GM19239 (cell line): ENCODE results near the gene PLEKHM2.

Experiments used
- DNase-seq: peaks from one replicate; pipeline ENCODE4 v3.0.0; 2011; ENCODE audit warnings: low spot score; ENCODE audit not compliant: insufficient read length
- FAIRE-seq: peaks from 2 replicates; lab custom pipeline; 2011; peaks lifted over from hg19 to GRCh38; lab: Jason Lieb, UNC

PLEKHM2 gene

DNA sequence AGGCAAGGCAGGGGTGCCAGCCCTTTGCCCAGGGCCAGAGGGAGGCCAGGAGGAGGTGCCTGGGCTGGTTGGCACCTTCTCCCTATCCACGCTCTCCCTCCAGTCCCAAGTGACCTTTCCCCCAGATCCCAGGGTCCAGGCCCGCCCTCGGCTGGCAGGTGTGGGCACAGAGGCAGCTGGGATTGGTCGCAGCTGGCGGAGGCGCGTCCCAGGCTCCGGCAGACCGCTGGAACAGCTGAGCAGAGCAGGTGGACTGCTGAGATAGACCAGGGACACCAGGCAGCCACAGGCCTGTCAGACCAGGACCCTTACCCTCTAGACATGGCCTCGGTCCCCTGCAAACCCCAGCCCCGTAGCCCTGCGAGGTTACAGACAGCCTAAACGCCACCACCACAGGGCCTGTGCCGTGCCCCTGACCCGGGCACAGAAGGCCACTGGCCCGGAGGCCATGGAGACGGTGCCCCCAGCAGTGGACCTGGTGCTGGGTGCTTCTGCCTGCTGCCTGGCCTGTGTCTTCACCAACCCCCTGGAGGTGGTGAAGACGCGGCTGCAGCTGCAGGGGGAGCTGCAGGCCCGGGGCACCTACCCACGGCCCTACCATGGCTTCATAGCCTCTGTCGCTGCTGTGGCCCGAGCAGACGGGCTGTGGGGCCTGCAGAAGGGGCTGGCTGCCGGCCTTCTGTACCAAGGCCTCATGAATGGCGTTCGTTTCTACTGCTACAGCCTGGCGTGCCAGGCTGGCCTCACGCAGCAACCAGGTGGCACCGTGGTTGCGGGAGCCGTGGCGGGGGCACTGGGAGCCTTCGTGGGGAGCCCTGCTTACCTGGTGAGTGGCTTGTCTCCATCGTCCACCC, 52.1 kb downstream of the PLEKHM2 start, which contains the start of gene SLC25A34:
TSS of gene SLC25A34 (plus strand) at position 221 of the 854 bp plus-strand sequence. CDS start at position 449, 228 bp downstream.
- no peak for FAIRE-seq

DNA sequence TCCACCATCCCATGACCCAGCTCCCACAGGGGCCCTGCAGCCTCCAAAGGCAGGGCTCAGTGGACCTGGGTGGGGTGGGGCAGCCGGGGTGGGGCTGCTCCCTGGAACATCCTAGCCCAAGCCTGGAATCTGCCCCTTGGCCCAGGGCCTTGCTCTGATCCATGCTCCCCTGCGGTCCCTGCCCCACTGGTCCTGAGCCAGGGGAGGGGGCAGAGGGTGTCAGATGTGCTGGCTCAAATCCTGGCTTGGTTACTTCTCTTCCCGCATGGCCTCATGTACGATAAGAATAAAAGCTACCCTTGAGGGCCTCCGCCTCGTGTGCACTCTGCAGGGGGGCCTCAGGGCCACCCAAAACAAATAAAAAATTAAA, 52.8 kb downstream of the PLEKHM2 start:
- DNase-seq (no peak), FAIRE-seq (no peak)

More for the DNA sequence above, 52.1 kb downstream of the PLEKHM2 start, which contains the start of gene SLC25A34:
- DNase-seq: no peak

DNA sequence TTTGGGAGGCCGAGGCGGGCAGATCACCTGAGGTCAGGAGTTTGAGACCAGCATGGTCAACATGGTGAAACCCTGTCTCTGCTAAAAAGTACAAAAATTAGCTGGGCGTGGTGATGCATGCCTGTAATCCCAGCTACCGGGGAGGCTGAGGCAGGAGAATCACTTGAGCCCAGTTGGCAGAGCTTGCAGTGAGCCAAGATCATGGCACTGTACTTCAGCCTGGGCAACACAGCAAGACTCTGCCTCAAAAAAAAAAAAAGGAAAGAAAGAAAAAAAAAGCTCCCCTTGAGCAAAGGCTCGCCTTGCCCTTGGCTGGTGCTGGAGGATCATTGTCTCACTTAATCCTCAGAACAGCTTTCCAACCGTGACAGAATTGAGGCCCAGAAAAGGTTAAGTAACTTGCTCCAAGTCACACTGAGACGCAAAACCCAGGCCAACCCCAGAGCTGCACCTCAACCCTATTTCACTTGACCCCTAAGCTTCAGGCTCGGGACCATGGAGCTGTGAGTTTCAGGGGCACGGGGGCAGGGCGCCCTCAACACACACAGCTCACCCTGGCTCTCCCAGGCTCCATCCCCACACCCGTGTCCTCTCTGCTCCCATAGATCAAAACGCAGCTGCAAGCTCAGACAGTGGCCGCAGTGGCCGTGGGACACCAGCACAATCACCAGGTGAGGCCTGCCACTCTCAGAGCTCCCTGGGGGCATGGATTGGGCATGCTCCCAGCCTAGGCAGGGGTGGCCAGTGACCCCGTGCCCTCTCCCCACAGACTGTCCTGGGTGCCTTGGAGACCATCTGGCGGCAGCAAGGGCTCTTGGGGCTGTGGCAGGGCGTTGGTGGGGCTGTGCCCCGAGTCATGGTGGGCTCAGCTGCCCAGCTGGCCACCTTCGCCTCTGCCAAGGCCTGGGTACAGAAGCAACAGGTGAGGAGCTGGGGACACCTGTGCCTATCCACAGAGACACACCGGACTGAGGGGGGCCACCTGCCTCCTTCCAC, 53.5 kb downstream of the PLEKHM2 start:
- DNase-seq: no peak
- no peak for FAIRE-seq

DNA sequence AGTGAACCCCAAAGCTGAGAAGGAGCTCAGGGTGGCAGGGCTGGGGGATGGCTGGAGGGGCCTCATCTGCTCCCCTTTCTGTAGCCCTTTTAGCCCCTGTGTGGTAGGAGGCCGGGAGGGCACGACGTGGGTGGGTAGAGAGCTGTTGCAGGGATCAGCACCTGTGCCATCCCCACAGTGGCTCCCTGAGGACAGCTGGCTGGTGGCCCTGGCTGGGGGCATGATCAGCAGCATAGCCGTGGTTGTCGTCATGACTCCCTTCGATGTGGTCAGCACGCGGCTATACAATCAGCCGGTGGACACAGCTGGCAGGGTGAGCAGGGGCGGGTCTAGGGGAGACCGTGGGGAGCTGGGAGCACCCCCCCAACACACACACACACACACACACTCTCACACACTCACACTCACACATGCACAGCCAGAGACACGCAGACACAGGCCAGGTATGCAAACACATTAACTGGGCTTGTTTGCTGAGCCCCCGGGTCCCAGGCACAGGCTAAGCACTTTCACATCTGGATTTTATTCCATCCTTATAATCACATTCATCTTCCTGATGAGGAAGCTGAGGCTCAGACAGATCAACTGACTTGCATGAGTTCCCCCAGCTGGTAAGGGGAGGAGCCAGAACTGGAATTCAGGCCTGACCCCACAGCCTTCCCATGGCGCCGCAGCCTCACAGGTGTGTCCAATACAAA, 54.4 kb downstream of the PLEKHM2 start:
- FAIRE-seq (no peak), DNase-seq (no peak)

DNA sequence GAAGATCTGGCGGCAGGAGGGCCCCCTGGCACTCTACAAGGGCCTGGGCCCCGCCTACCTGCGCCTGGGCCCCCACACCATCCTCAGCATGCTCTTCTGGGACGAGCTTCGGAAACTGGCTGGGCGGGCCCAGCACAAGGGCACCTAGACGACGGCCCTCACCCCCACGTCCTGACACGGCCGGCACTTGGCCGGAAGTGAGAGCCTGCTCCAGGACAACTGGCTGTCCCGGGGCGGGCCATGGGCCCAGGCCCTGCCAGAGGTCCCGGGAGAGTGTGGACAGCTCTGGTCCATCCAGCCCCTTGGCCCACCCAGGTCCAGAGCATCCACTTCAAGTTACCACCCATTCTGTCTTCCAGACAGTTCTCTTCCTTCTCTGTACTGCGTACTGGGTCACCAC, 55.1 kb downstream of the PLEKHM2 start:
- DNase-seq: no peak
- FAIRE-seq: no peak

GRCh38 chr1:15739745-15740144, 55.6 kb downstream of the PLEKHM2 start:
- FAIRE-seq: no peak

GRCh38 chr1:15740924-15741850, 57.1 kb downstream of the PLEKHM2 start:
- FAIRE-seq (peak; percentile 89), DNase-seq (peak; percentile 94)

More at GRCh38 chr1:15739745-15740144, 55.6 kb downstream of the PLEKHM2 start:
- no peak for DNase-seq

GRCh38 chr1:15742339-15742801, 58.2 kb downstream of the PLEKHM2 start, which contains the start of gene TMEM82:
Gene TMEM82, plus strand, starts transcription at chr1:15742499. Its CDS starts 61 bp downstream, at chr1:15742560.
- FAIRE-seq (no peak), DNase-seq (no peak)

- FAIRE-seq (no peak), DNase-seq (no peak)
Observed at GRCh38 chr1:15744122-15744679, 60.1 kb downstream of the PLEKHM2 start.

- FAIRE-seq (no peak), DNase-seq (no peak)
Observed at GRCh38 chr1:15747378-15747777, 63.3 kb downstream of the PLEKHM2 start.

DNA sequence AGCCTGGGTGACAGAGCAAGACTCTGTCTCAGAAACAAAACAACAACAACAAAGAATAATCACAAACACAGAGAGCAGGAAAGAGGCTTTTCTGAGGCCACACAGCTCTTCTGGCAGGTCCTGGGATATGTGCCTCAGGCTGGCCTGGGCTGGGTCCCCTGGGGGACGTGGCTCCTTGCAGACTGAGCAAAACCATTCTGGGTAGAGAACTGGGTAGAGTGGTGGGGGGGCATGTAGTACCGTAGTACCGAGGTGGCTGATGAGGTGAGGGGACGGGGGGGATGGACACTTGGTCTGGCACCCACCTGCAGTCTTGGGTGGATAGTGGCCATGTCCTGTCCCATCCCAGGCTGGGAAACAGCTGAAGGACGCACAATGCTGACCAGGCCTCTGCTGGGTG, 64.1 kb downstream of the PLEKHM2 start:
- no peak for FAIRE-seq

GRCh38 chr1:15748690-15749398, 64.7 kb downstream of the PLEKHM2 start:
- no peak for DNase-seq
- FAIRE-seq: no peak

More for the DNA sequence above, 64.1 kb downstream of the PLEKHM2 start:
- no peak for DNase-seq

- no peak for FAIRE-seq
- DNase-seq: no peak
Observed at GRCh38 chr1:15749399-15750291, 65.5 kb downstream of the PLEKHM2 start.

GRCh38 chr1:15750924-15751323, 66.8 kb downstream of the PLEKHM2 start:
- DNase-seq (no peak), FAIRE-seq (no peak)

DNA sequence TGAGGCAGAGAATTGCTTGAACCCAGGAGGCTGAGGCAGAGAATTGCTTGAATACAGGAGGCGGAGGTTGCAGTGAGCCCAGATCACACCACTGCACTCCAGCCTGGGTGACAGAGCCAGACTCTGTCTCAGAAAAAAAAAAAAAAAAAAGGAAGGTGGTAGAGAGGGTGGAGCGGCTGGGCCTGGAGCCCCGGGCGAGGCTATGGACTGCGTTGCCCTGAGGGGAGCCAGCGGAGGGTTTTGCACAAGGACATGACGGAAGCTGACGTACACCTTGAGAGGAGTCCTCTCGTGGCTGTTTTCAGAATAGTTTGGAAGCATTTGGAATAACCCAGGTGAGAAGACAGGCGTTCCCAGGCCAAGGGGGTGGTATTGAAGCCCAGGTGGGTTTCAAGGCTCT, 67.6 kb downstream of the PLEKHM2 start:
- DNase-seq (no peak), FAIRE-seq (no peak)

DNA sequence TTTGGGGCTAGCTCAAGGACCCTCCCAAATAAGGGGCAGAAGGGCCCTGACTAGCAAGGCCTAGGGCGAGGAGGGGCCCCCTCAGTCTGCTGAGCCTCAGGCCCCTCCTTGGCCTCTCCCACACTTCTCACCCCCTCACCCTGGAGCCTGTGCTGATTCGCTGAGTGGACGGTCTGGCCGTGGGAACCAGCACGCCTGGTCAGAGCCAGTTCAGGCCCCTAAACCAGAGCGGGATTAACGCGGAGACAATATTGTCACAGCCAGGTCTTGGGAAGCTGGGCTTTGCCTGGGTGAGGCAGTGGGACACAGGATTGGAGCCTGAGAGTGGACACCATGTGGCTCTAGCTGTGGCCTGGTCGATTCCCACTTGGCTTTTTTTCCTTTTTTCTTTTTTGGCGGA, 69.7 kb downstream of the PLEKHM2 start:
- FAIRE-seq (no peak), DNase-seq (no peak)
